ENCODE results near the gene TBL2.
"Not testable (repeated sequence)": the region's sequence is repeated elsewhere in the genome, so short reads cannot be mapped to it uniquely, and the experiment has no call there.

The TBL2 gene

GRCh38 chr7:73606801-73607691, 28.7 kb upstream of the TBL2 start:
- peak; percentile 90 for DNase-seq

- no peak for DNase-seq
These were observed 27.3 kb upstream of the TBL2 start for GRCh38 chr7:73605601-73606220.

GRCh38 chr7:73602721-73603651, 24.6 kb upstream of the TBL2 start:
- no peak for DNase-seq

- DNase-seq = no peak
These were observed 21.5 kb upstream of the TBL2 start for GRCh38 chr7:73599916-73600315.

GRCh38 chr7:73599151-73599882, 20.9 kb upstream of the TBL2 start:
- DNase-seq = no peak

- DNase-seq = no peak
These were observed 19.8 kb upstream of the TBL2 start for GRCh38 chr7:73597978-73598782.

- no peak for DNase-seq
These were observed 18.0 kb upstream of the TBL2 start for GRCh38 chr7:73596191-73597065.

- DNase-seq = no peak
These were observed 17.0 kb upstream of the TBL2 start for GRCh38 chr7:73595358-73595757.

GRCh38 chr7:73593207-73594045, 15.0 kb upstream of the TBL2 start:
- DNase-seq = no peak

GRCh38 chr7:73586911-73587310, 8.5 kb upstream of the TBL2 start:
- DNase-seq = no peak

- no peak for DNase-seq
These were observed 6.8 kb upstream of the TBL2 start for GRCh38 chr7:73585196-73585595.

- DNase-seq = no peak
These were observed 4.4 kb upstream of the TBL2 start for GRCh38 chr7:73582664-73583202.

- not testable (repeated sequence) for DNase-seq
These were observed 2.6 kb upstream of the TBL2 start for GRCh38 chr7:73581006-73581405.

- no peak for DNase-seq
These were observed 595 bp downstream of the TBL2 start for GRCh38 chr7:73577627-73578341.

GRCh38 chr7:73573791-73574190, 4.6 kb downstream of the TBL2 start:
- no peak for DNase-seq

GRCh38 chr7:73573276-73573675, 5.1 kb downstream of the TBL2 start:
- DNase-seq = no peak

GRCh38 chr7:73572767-73573186, 5.6 kb downstream of the TBL2 start:
- DNase-seq = no peak

GRCh38 chr7:73570977-73571376, 7.4 kb downstream of the TBL2 start:
- DNase-seq = no peak

GRCh38 chr7:73570521-73570920, 7.9 kb downstream of the TBL2 start:
- no peak for DNase-seq
